NAMALWA (cell line): Measurements from ENCODE around the gene FBN3.

Experiments
- DNase-seq: peaks from one replicate; pipeline ENCODE4 v3.0.0-alpha.2; 2015; ENCODE audit warnings: low spot score

The FBN3 gene

DNA sequence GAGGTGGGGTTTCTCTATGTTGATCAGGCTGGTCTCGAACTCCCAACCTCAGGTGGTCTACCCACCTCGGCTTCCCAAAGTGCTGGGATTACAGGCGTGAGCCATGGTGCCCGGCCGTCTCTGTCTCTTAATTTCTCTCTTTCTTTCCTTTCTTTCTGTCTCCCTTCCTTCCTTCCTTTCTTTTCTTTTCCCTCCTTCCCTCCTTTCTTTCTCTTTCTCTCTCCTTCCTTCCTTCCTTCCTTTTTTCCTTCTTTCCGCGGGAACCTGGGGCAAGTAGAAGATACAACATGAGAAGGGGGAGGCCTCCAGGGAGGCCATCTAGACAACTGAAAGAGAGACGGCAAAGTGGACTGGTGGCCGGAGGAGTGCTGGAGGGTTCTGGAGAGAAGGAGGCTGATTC lies 128.7 kb downstream of the FBN3 start:
- DNase-seq, result no peak

DNA sequence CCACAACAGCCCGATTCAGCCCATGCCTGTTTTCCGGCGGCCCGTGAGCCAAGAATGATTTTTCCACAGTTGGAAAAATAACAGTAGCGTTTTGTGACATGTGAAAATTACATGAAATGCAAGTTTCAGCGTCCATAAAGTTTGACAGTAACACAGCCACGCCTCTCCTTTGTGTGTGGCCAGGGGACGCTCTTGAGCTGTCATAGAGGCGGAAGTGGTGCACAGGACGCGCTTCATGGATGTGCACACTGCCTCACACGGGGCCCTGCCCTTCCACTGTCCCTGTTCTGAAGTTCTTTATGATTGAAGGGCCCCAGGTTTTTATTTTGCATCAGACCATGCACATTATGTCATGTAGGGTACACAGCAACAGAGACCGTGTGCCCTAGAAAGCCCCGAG lies 131.6 kb downstream of the FBN3 start:
- DNase-seq, result peak; percentile 82
